Muscle layer of colon (tissue), 2 donors: ENCODE measurements around the gene TRIM4.
"Not testable (repeated sequence)": the region's sequence is repeated elsewhere in the genome, so short reads cannot be mapped to it uniquely, and the experiment has no call there.

Experiments used
- H3K27ac ChIP-seq: one replicate; pipeline ENCODE4 v1.7.0; 2013; ENCODE audit warnings: low read depth, mild to moderate bottlenecking, low read length, moderate library complexity
- H3K27me3 ChIP-seq, 2 donors: one replicate each; pipeline ENCODE4 v1.7.0; 2013; ENCODE audit warnings: low read length in 2 of 2, mild to moderate bottlenecking in 2 of 2; ENCODE audit not compliant: insufficient read depth in 2 of 2, control insufficient read depth in 1 of 2
- H3K36me3 ChIP-seq: one replicate; pipeline ENCODE4 v1.7.0; 2013; ENCODE audit warnings: mild to moderate bottlenecking, low read length; ENCODE audit not compliant: insufficient read depth
- H3K4me1 ChIP-seq: one replicate; pipeline ENCODE4 v1.7.0; 2013; ENCODE audit warnings: mild to moderate bottlenecking, low read length; ENCODE audit not compliant: insufficient read depth
- H3K4me3 ChIP-seq, 2 donors: one replicate each; pipeline ENCODE4 v1.7.0; 2013; ENCODE audit warnings: low read length in 2 of 2, low read depth in 1 of 2, mild to moderate bottlenecking in 1 of 2, moderate library complexity in 1 of 2
- H3K9ac ChIP-seq: one replicate; pipeline ENCODE4 v1.7.0; 2013; ENCODE audit warnings: low read length
- H3K9me3 ChIP-seq: one replicate; pipeline ENCODE4 v1.7.0; 2013; ENCODE audit warnings: mild to moderate bottlenecking, low read length
- donor health status: abdominal sarcoma.
- donor health status: Adenocarcinoma of cecum.

TRIM4 gene

GRCh38 chr7:99918959-99919813 lies at the start of gene TRIM4:
TRIM4 (minus strand) TSS chr7:99919530; CDS start chr7:99919401, 129 bp downstream.
- peak within 1 kb of the TSS; percentile 93 for H3K27ac ChIP-seq
- H3K4me3 ChIP-seq, result peak within 1 kb of the TSS; percentile 82 to 86
- H3K4me1 ChIP-seq, result peaks cover 32% of the 10 kb centered on the region

DNA sequence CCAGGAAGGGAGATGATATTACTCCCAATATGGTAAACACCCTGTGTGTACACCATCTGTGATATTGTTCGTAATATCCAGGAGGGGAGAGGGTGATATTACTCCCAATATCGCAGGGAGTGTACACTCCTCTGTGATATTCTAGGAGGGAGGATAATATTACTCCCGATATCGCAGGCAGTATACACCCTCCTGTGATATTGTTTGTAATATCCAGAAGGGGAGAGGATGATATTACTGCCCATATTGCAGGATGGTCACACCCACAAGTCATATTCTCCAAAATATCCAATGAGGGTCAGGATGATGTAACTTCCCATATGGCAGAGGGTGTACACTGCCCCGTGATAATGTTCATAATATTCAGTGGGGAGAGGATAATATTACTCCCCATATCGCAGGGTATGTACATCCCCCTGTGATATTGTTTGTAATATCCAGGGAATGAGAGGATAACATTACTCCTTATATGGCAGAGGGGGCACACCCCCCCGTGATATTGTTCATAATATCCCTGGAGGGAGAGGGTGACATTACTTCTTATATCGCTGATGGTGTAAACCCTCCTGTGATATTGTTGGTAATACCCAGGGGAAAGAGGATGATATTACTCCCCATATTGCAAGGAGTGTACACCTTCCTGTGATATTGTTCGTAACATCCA lies 39.4 kb upstream of the TRIM4 start:
- Histone ChIP-seq H3K4me3 (no peak overlapping the region), H3K36me3 (no peaks in the 10 kb centered on the region), H3K9me3 (no peaks in the 10 kb centered on the region), H3K4me1 (no peaks in the 10 kb centered on the region), H3K9ac (no peak overlapping the region), H3K27me3 (peaks cover 0 to 13% of the 10 kb centered on the region in 2 donors), H3K27ac (no peak overlapping the region)

More at GRCh38 chr7:99918959-99919813, at the start of gene TRIM4:
- Histone ChIP-seq H3K27me3 (no peaks in the 10 kb centered on the region), H3K9ac (peak within 1 kb of the TSS; percentile 51), H3K36me3 (peaks cover 20% of the 10 kb centered on the region), H3K9me3 (no peaks in the 10 kb centered on the region)

- H3K27ac ChIP-seq, result no peak overlapping the region
These were observed 35.9 kb upstream of the TRIM4 start for GRCh38 chr7:99955247-99955646.

DNA sequence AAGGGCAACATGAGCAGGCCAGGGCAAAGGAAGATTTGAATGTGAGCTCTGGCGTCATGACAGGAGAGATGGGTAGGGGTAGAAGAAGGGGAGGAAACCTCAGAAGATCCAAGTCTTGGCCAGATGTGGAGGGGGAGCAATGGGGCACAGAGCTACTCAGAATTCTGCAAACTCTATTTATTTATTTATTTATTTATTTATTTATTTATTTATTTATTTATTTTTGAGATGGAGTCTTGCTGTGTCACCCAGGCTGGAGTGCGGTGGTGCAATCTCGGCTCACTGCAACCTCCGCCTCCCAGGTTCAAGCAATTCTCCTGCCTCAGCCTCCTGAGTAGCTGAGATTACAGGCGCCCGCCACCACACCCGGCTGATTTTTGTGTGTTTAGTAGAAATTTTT lies 35.3 kb upstream of the TRIM4 start:
- H3K9me3 ChIP-seq, H3K9ac ChIP-seq, H3K4me1 ChIP-seq, H3K36me3 ChIP-seq, H3K27ac ChIP-seq, H3K27me3 ChIP-seq, H3K4me3 ChIP-seq: not testable (repeated sequence)

More at GRCh38 chr7:99955247-99955646, 35.9 kb upstream of the TRIM4 start:
- H3K9ac ChIP-seq, result no peak overlapping the region
- H3K36me3 ChIP-seq, result no peaks in the 10 kb centered on the region
- H3K4me1 ChIP-seq, result no peaks in the 10 kb centered on the region
- H3K27me3 ChIP-seq, result no peaks in the 10 kb centered on the region
- no peak overlapping the region for H3K4me3 ChIP-seq
- H3K9me3 ChIP-seq, result no peaks in the 10 kb centered on the region

DNA sequence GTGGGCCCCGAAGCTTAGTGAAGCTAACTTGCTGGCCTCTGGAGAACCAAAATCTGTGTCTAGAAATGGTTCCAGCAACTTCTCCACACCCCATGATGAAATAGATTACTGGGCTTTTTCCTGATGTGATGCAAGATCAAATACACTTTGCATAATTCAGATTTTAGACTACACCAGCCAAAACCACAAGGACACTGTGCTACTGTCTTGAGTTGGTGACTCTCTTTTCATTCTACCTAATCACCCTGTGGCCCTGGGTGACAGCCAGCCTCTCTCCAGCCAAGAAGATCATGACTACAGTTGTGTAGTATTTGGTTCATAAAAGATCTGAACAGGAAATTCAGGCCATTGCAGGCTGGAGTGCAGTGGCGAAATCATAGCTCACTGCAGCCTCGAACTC lies 34.3 kb upstream of the TRIM4 start:
- Histone ChIP-seq H3K9ac (no peak overlapping the region), H3K4me1 (no peaks in the 10 kb centered on the region), H3K27ac (no peak overlapping the region), H3K36me3 (no peaks in the 10 kb centered on the region), H3K4me3 (no peak overlapping the region), H3K27me3 (no peaks in the 10 kb centered on the region), H3K9me3 (no peaks in the 10 kb centered on the region)

DNA sequence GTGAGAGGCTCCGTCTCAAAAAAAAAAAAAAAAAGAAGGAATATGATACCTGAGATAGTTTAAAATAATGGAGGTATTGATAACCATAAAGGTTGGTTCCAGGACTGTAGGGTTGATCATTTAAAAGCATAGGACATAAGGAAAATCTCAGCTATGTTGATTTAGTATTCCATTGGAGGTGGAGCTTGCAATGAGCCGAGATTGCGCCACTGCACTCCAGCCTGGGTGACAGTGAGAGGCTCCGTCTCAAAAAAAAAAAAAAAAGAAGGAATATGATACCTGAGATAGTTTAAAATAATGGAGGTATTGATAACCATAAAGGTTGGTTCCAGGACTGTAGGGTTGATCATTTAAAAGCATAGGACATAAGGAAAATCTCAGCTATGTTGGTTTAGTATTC lies 33.3 kb upstream of the TRIM4 start:
- H3K4me1 ChIP-seq, H3K27me3 ChIP-seq, H3K4me3 ChIP-seq, H3K36me3 ChIP-seq, H3K9ac ChIP-seq, H3K27ac ChIP-seq, H3K9me3 ChIP-seq: not testable (repeated sequence)

DNA sequence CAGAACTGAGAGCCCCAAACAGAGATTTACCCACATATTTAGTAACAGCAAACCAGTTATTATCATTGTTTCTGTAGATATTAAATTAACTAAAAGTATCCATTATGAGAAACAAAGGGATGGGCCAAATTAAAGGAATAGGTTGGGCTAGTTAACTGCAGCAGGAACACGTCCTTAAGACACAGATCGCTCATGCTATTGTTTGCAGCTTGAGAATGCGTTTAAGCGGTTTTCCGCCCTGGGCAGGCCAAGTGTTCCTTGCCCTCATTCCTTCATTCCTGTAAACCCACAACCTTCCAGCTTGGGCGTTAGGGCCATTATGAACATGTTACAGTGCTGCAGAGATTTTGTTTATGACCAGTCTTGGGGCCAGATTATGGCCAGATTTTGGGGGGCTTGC lies 31.5 kb upstream of the TRIM4 start:
- H3K27me3 ChIP-seq, H3K9ac ChIP-seq, H3K4me1 ChIP-seq, H3K27ac ChIP-seq, H3K36me3 ChIP-seq, H3K9me3 ChIP-seq, H3K4me3 ChIP-seq: not testable (repeated sequence)

DNA sequence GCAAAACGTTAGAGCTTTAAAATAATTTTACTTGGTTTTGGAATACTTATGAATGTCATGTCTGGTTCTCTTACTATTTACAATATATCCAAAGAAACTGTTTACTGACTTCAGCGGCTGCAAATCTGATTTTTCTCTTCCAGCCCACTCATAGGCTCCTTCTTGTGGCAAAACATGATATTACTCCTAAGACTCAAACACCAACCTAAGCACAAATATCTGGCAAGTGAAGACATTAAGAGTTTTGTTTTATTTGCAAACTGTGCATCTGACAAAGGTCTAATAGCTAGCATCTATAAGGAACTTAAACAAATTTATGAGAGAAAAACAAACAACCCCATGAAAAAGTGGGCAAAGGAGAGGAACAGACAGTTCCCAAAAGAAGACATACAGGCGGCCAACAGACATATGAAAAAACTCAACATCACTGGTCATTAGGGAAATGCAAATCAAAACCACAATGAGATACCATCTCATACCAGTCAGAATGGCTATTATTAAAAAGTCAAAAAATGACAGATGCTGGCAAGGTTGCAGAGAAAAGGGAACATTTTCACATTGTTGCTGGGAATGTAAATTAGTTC lies 30.4 kb upstream of the TRIM4 start:
- Histone ChIP-seq H3K9me3 (no peaks in the 10 kb centered on the region), H3K9ac (no peak overlapping the region), H3K27me3 (no peaks in the 10 kb centered on the region), H3K36me3 (no peaks in the 10 kb centered on the region), H3K27ac (no peak overlapping the region), H3K4me3 (no peak overlapping the region), H3K4me1 (no peaks in the 10 kb centered on the region)

DNA sequence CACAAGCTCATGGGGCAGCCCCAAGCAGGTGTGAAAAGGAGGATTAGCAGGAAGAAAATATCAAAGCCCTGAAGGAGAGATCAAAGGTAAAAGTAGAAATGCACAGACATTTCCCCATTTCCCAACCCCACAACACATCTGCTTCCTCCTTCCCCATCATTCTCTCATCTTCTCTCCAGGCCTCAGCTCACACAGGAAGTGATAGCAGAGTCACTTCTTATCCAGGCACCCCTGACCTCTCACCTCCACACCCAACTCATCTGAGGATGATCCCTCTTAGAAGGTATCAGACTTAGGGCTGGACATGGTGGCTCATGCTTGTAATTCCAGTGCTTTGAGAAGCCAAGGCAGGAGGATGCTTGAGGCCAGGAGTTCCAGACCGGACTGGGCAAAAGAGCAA lies 28.3 kb upstream of the TRIM4 start:
- no peaks in the 10 kb centered on the region for H3K36me3 ChIP-seq
- H3K4me1 ChIP-seq, result no peaks in the 10 kb centered on the region
- no peaks in the 10 kb centered on the region for H3K9me3 ChIP-seq
- no peak overlapping the region for H3K9ac ChIP-seq
- no peaks in the 10 kb centered on the region for H3K27me3 ChIP-seq
- no peak overlapping the region for H3K27ac ChIP-seq
- no peak overlapping the region for H3K4me3 ChIP-seq

DNA sequence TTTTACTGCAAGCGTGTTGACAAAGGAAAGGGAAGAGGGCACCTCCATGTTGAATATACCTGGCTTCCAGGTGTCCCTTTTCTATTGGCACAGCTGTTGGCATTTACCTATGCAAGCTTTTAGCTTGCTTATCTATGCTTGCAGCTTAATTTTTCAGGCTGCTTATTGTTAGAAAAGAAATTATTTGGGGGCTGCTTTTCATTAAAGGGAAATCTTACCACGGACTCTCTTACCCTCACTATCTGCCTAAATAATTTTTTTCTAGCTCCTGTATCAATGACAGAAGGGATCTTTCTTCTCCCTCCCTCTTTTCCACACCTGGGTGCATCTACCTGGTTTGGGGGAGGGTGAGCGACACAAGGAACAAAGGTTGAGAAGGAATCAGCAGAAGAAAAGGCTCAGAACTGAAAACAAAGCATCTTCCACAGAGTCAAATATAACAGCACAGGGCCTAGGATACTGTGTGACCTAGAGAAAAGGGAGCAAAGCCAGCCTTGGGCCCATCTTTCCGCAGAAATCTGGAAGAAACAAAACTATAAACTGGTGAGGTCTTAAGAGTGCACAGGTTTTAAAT lies 25.3 kb upstream of the TRIM4 start:
- Histone ChIP-seq H3K9me3 (no peaks in the 10 kb centered on the region), H3K27me3 (no peaks in the 10 kb centered on the region), H3K27ac (no peak overlapping the region), H3K4me3 (no peak overlapping the region), H3K4me1 (no peaks in the 10 kb centered on the region), H3K9ac (no peak overlapping the region), H3K36me3 (no peaks in the 10 kb centered on the region)

DNA sequence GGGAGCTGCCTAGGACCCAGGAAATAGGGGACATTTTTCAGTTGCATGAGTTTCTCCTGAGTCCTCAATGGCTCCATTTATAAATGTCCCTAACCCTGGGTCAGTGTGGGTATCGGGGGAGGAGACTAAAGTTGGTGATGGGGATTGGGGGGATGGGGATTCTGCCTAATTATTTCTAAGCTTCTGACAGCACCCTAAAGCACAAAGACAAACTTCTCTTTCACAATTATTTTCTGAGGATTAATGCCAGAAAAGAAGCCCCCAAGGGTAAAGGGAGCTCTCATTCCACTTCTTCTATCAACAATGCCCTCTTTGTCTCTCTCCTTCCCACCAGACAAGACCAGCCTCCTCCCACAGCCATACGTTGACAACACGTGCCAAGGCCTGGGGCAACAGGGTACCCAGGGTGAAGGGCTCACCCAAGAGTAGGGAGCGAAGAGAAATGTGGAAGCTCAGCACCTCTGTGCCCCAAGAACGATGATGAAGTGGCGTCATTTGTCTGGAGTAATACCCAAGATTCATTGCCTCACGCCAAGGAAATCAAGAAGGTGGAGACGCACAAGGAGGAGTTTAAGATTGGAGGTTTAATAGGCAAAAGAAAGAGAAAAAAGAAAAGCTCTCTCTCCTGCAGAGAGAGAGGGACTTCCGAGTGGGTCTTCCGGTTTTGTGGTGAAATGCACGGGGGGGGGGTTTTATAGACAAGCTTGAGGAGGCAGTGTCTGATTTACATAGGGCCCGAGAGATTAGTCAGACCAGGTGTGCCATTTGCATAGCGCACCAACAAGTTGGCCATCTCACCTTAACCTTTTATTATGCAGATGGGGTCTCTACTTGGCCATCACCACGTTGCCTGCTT lies 24.5 kb upstream of the TRIM4 start:
- H3K27ac ChIP-seq, result no peak overlapping the region
- no peaks in the 10 kb centered on the region for H3K9me3 ChIP-seq
- no peak overlapping the region for H3K9ac ChIP-seq
- no peaks in the 10 kb centered on the region for H3K36me3 ChIP-seq
- no peaks in the 10 kb centered on the region for H3K4me1 ChIP-seq
- no peaks in the 10 kb centered on the region for H3K27me3 ChIP-seq
- no peak overlapping the region for H3K4me3 ChIP-seq
